CD14-positive monocyte (primary cell): ENCODE measurements around the gene PPIB. TPM values are rescaled to one million over a fixed set of nuclear protein-coding genes. Genes with fewer than 3 reads are reported as not detected.

Source experiments
- DNase-seq, 3 donors: peaks; one replicate each; pipeline ENCODE4 v3.0.0-alpha.2; 2011 to 2022
- H2AFZ ChIP-seq: 2 replicates; pipeline ENCODE4 v1.6.0; 2012; ENCODE audit warnings: mild to moderate bottlenecking, low read depth, low read length, inconsistent platforms; ENCODE audit not compliant: insufficient read depth, poor library complexity, severe bottlenecking
- H3K27ac ChIP-seq, 2 donors: 1 replicate in 1 of 2; 2 replicates in 1 of 2; pipeline ENCODE4 v1.5.1; 2012 to 2013; ENCODE audit warnings: low read length in 2 of 2, control low read depth in 1 of 2, inconsistent platforms in 1 of 2, low read depth in 1 of 2, mild to moderate bottlenecking in 1 of 2
- H3K27me3 ChIP-seq, 2 donors: one replicate each; pipeline versions ENCODE4 v1.6.0 to v1.6.1; 2011 to 2013; ENCODE audit warnings: low read length in 2 of 2; ENCODE audit not compliant: control insufficient read depth in 2 of 2, insufficient read depth in 2 of 2
- H3K36me3 ChIP-seq, 2 donors: replicated peaks in 1 of 2; 1 replicate in 1 of 2; 2 replicates in 1 of 2; pipeline versions ENCODE4 v1.5.1 to v1.6.1; 2012 to 2013; ENCODE audit warnings: low read length in 2 of 2, control low read depth in 1 of 2, inconsistent platforms in 1 of 2, mild to moderate bottlenecking in 1 of 2; ENCODE audit not compliant: insufficient read depth in 2 of 2, control insufficient read depth in 1 of 2
- H3K4me1 ChIP-seq, 2 donors: 1 replicate in 1 of 2; 2 replicates in 1 of 2; pipeline versions ENCODE4 v1.5.1 to v1.6.1; 2012 to 2013; ENCODE audit warnings: low read length in 2 of 2, control low read depth in 1 of 2, inconsistent platforms in 1 of 2, mild to moderate bottlenecking in 1 of 2, moderate library complexity in 1 of 2; ENCODE audit not compliant: insufficient read depth in 2 of 2, control insufficient read depth in 1 of 2
- H3K4me2 ChIP-seq: replicated peaks from 2 replicates; pipeline ENCODE3; 2012; ENCODE audit warnings: low read length, moderate library complexity, mild to moderate bottlenecking; ENCODE audit not compliant: poor library complexity, severe bottlenecking; ENCODE audit errors: extremely low read depth
- H3K4me3 ChIP-seq, 3 experiments: fragments of 200-600 bp in 1 of 3; sonication (generic) in 1 of 3; replicated peaks in 1 of 3; 1 replicate in 2 of 3; 2 replicates in 1 of 3; pipeline ENCODE4 v1.5.1; 2011 to 2013; ENCODE audit warnings: low read length in 3 of 3, mild to moderate bottlenecking in 3 of 3, control low read depth in 2 of 3, low read depth in 2 of 3, inconsistent platforms in 1 of 3, moderate library complexity in 1 of 3
- H3K79me2 ChIP-seq: 2 replicates; pipeline ENCODE4 v1.6.0; 2012; ENCODE audit warnings: mild to moderate bottlenecking, control low read depth, inconsistent platforms, low read length, moderate library complexity; ENCODE audit not compliant: insufficient read depth
- H3K9ac ChIP-seq: 2 replicates; pipeline ENCODE4 v1.6.0; 2017; ENCODE audit warnings: low read length, mild to moderate bottlenecking; ENCODE audit not compliant: insufficient read depth, poor library complexity, severe bottlenecking
- H3K9me3 ChIP-seq, 2 donors: replicated peaks in 1 of 2; 1 replicate in 1 of 2; 2 replicates in 1 of 2; pipeline versions ENCODE4 v1.5.1 to v1.6.1; 2012 to 2013; ENCODE audit warnings: low read length in 2 of 2, control low read depth in 1 of 2; ENCODE audit not compliant: control insufficient read depth in 1 of 2, insufficient read depth in 1 of 2
- H4K20me1 ChIP-seq: 2 replicates; pipeline ENCODE4 v1.6.0; 2012; ENCODE audit warnings: mild to moderate bottlenecking, low read length, control low read depth, moderate library complexity; ENCODE audit not compliant: insufficient read depth
- H3K27ac Mint-ChIP-seq, 7 donors: one replicate each; pipeline ENCODE4 v1.8.0; 2020; ENCODE audit warnings: mild to moderate bottlenecking in 7 of 7, mixed read lengths in 7 of 7, moderate library complexity in 6 of 7, inconsistent platforms in 2 of 7
- H3K27me3 Mint-ChIP-seq, 3 donors: one replicate each; pipeline ENCODE4 v1.8.0; 2021 to 2022; ENCODE audit warnings: low read depth in 3 of 3, mild to moderate bottlenecking in 3 of 3, mixed read lengths in 3 of 3, moderate library complexity in 3 of 3, inconsistent platforms in 1 of 3
- H3K36me3 Mint-ChIP-seq, 2 donors: one replicate each; pipeline ENCODE4 v1.8.0; 2020; ENCODE audit warnings: mixed read lengths in 2 of 2, inconsistent platforms in 1 of 2, mild to moderate bottlenecking in 1 of 2
- H3K4me1 Mint-ChIP-seq: one replicate; pipeline ENCODE4 v1.8.0; 2020; ENCODE audit warnings: mild to moderate bottlenecking, mixed read lengths
- H3K4me3 Mint-ChIP-seq, 2 donors: one replicate each; pipeline ENCODE4 v1.8.0; 2020; ENCODE audit warnings: mild to moderate bottlenecking in 2 of 2, mixed read lengths in 2 of 2, moderate library complexity in 1 of 2
- H3K9me3 Mint-ChIP-seq, 7 donors: one replicate each; pipeline ENCODE4 v1.8.0; 2020 to 2022; ENCODE audit warnings: mixed read lengths in 7 of 7, mild to moderate bottlenecking in 6 of 7, moderate library complexity in 6 of 7, inconsistent platforms in 2 of 7
- WGBS: methylation state at CpG from one replicate; pipeline ENCODE4 v1.1.5; 2013; ENCODE audit warnings: missing lambda C conversion rate; ENCODE audit not compliant: insufficient coverage; 5-methylcytosine and 5-hydroxymethylcytosine counted together
- intact Hi-C, 2 donors: fragments of 100-400 bp; cut with micrococcal nuclease; formaldehyde crosslinking; loops; one replicate each; pipeline versions ENCODE4 v1.15.0 to v1.15.1; 2023
- polyA plus RNA-seq, 3 donors: library from polyadenylated mRNA; depleted of rRNA in 1 of 3; unstranded in 2 of 3; stranded (reverse) in 1 of 3; fragments of 300-500 nt in 2 of 3; fragments of >200 nt in 1 of 3; fragmentation: Illumina TruSeq in 2 of 3; gene quantifications; 1 replicate in 2 of 3; 2 replicates in 1 of 3; pipeline ENCODE4 v1.2.3, GENCODE V29; 2012 to 2021
- TF ChIP-seq, protein P1 (sequence below): fragments of 200-600 bp; IDR thresholded peaks from one replicate; pipeline ENCODE4 v1.8.0; 2022; ENCODE audit warnings: antibody characterized with exemption, mild to moderate bottlenecking

PPIB gene
- polyA plus RNA-seq, 3 donors: 224 to 532 (median 520) TPM

DNA sequence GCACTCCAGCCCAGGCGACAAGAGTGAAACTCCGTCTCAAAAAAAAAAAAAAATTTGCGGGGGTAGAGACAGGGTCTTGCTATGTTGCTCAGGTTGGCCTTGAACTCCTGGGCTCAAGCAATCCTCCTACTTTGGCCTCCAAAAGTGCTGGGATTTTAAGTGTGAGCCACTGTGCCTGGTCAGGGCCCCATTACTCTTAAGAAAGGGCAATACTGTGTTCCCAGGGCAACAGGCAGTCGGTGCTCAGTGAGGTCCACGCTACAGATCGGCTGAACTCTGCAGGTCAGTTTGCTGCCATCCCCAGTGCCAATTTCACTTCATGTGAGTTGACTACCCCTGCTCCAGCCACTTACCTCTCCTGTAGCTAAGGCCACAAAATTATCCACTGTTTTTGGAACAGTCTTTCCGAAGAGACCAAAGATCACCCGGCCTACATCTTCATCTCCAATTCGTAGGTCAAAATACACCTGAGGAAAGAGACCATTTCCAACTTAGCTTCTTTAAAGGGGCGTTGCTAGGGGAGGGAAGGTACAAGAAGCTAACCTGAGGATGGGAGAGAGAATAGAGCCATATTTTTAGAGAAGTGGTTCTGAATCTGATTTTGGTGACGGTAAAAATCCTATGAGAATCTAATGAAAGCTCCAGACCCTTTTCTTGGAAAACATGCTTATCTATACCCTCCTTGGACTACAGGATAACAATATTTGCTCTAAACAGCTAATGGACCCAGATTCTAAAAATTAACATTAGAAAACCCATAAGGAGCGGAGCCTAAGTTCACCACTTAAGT lies 939 bp downstream of the PPIB start:
- H3K36me3 Mint-ChIP-seq: peaks cover 38 to 44% of the 10 kb centered on the region in 2 donors
- Histone ChIP-seq H3K4me3 (peak overlapping the region; percentile 73 to 92 (median 85)), H3K9me3 (no peaks in the 10 kb centered on the region), H3K27me3 (no peaks in the 10 kb centered on the region), H3K27ac (peak overlapping the region; percentile 89 to 94), H3K9ac (peak overlapping the region; percentile 86), H2AFZ (peak overlapping the region; percentile 80), H3K4me1 (peaks cover 29 to 37% of the 10 kb centered on the region in 2 donors), H3K4me2 (peak overlapping the region; percentile 89), H3K79me2 (peaks cover 49% of the 10 kb centered on the region), H4K20me1 (peaks cover 55% of the 10 kb centered on the region), H3K36me3 (peaks cover 36 to 38% of the 10 kb centered on the region in 2 donors)
- peak overlapping the region; percentile 94 to 96 for H3K4me3 Mint-ChIP-seq
- intact Hi-C loops: loop anchor here (2.0 to 10.0 kb wide), 5 partner anchors 67 to 300 kb away; partner anchors contain the start of genes CIAO2A (in 1 of the 2), CSNK1G1 (in 1 of the 2), SNX1 (in 1 of the 2) and TRIP4 (in 1 of the 2)
- H3K4me1 Mint-ChIP-seq: peaks cover 39% of the 10 kb centered on the region
- WGBS: 86% methylated on average over 5 of the region's 12 CpGs
- no peaks in the 10 kb centered on the region for H3K27me3 Mint-ChIP-seq
- TF ChIP-seq, protein P1, sequence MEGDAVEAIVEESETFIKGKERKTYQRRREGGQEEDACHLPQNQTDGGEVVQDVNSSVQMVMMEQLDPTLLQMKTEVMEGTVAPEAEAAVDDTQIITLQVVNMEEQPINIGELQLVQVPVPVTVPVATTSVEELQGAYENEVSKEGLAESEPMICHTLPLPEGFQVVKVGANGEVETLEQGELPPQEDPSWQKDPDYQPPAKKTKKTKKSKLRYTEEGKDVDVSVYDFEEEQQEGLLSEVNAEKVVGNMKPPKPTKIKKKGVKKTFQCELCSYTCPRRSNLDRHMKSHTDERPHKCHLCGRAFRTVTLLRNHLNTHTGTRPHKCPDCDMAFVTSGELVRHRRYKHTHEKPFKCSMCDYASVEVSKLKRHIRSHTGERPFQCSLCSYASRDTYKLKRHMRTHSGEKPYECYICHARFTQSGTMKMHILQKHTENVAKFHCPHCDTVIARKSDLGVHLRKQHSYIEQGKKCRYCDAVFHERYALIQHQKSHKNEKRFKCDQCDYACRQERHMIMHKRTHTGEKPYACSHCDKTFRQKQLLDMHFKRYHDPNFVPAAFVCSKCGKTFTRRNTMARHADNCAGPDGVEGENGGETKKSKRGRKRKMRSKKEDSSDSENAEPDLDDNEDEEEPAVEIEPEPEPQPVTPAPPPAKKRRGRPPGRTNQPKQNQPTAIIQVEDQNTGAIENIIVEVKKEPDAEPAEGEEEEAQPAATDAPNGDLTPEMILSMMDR: no peak
- no peaks in the 10 kb centered on the region for H3K9me3 Mint-ChIP-seq
- H3K27ac Mint-ChIP-seq: peak overlapping the region; percentile 91 to 96 (median 94)
- DNase-seq: no peak

- no peaks in the 10 kb centered on the region for H3K27me3 ChIP-seq
- intact Hi-C loops: no loop called here
- H3K27ac ChIP-seq: peak overlapping the region in 1 of 2 donors; percentile 36
- peaks cover 64 to 65% of the 10 kb centered on the region in 2 donors for H3K36me3 ChIP-seq
- H3K4me1 ChIP-seq: peaks cover 12 to 20% of the 10 kb centered on the region in 2 donors
- no peaks in the 10 kb centered on the region for H3K9me3 Mint-ChIP-seq
- H2AFZ ChIP-seq: no peak overlapping the region
- H3K4me1 Mint-ChIP-seq: peaks cover 24% of the 10 kb centered on the region
- H3K27me3 Mint-ChIP-seq: peaks cover 0 to under 1% (median under 1%) of the 10 kb centered on the region in 3 donors
- H3K9me3 ChIP-seq: no peaks in the 10 kb centered on the region
- peaks cover 80% of the 10 kb centered on the region for H4K20me1 ChIP-seq
- WGBS: 97% methylated on average over 10 of the region's 11 CpGs
- H3K4me3 ChIP-seq: no peak overlapping the region
- H3K4me3 Mint-ChIP-seq: no peak overlapping the region
- no peak overlapping the region for H3K4me2 ChIP-seq
- TF ChIP-seq, protein P1: no peak
- peak overlapping the region in 5 of 7 donors; percentile 34 to 71 (median 41) for H3K27ac Mint-ChIP-seq
- no peak overlapping the region for H3K9ac ChIP-seq
- no peak for DNase-seq
- peaks cover 58 to 71% of the 10 kb centered on the region in 2 donors for H3K36me3 Mint-ChIP-seq
- peaks cover 49% of the 10 kb centered on the region for H3K79me2 ChIP-seq
Measured at GRCh38 chr15:64158363-64159134, 4.3 kb downstream of the PPIB start.
